GM19467 (cell line): ENCODE data around the gene DENND2C.
"Not testable (repeated sequence)": the region's sequence is repeated elsewhere in the genome, so short reads cannot be mapped to it uniquely, and the experiment has no call there.

Source experiments
- ATAC-seq: cut with Tn5 transposase; IDR thresholded peaks from one replicate; pipeline ENCODE4 v1.9.1; 2021; ENCODE audit warnings: mild to moderate bottlenecking, moderate library complexity; ENCODE audit not compliant: unreplicated experiment

DENND2C gene

DNA sequence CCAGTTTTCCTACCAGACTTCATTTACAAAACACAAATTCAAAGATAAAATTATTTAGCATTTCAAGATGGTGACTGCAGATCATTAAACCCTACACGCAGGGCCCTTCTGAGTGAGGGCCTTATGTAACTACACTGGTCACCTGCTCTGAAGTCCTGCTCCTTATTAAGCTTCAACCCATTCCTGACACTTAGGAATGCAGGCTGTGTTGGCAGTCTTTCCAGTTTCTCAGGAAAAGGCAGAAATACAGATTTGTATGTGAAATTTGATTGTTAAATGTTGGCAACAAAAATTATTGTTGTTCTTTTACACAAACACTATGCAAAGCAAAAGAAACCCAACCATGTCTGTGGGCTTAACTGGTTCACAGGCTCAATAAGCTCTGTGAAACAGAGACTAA lies 62.6 kb downstream of the DENND2C start:
- ATAC-seq: no peak

DNA sequence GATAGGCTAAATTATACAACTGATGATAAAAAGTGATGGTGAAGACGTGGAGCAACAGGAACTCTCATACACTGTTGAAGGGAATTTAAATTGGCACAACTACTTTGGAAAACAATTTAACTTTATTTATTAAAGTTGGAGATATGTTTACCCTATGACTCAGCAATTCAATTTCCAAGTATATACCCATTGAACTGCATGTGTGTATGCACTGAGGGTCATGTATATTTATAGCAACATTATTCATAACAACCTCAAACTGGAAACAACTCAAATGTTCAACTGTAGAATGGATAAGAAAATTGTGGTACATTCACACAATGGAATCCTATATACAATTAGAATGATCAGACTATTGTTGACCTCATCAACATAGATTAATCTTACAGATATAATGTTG lies 71.9 kb downstream of the DENND2C start:
- no peak for ATAC-seq

DNA sequence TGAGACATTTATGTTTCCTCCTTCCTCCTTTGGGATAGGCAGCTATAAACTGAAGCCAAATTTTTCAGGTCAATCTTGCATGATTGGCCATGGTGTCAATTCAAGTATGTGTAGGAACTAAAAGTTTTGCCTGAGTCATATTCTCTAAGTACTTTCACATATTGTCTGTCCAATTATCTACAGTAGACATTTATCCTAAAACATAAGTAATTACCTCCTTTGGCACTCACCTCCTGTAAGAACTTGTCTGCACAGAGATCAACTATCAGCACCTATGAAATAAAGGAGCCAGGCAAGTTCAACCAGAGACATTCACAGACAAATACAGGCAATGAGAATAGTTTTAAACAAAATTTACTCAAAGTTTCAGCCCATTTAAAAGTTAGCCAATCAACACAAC lies 74.2 kb downstream of the DENND2C start:
- ATAC-seq: no peak

DNA sequence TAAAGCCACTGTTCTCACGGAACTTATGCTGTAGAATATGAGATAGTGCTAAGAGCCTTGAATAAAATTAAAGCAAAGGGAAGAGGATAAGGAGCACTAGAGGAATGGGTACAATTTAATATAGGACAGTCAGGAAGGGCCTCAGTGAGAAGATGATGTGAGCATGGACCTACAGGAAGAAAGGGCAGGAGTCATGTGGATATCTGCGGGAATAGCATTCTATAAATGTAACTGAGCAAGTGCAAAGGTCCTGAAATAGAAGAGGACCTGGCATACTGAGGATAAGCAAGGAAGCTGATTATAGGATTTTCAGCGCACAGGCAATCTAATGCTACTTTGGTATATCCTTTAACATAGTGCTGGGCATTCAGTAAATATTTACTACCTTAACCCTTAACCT lies 75.8 kb downstream of the DENND2C start:
- ATAC-seq: no peak

DNA sequence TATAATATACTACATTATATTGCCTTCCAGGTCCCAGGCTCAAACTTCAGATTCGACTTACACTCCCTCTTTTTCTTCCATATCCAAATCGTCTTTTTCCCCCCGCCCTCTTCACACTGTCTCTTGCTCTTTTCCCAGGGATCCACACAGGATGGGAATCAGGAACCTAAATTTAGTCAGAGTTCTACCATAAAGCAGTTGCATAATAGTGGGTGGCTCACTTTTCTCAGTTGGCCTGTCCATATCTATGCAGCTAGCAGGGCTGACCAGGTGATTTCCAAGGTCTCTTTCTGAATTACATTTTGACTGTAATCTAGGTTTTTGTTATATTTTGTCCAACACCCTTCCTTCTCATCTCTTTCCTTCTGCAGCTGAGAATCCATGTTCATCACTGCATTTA lies 80.7 kb downstream of the DENND2C start:
- ATAC-seq: no peak

- ATAC-seq: no peak
These were observed 81.6 kb downstream of the DENND2C start for GRCh38 chr1:114588196-114588689.

DNA sequence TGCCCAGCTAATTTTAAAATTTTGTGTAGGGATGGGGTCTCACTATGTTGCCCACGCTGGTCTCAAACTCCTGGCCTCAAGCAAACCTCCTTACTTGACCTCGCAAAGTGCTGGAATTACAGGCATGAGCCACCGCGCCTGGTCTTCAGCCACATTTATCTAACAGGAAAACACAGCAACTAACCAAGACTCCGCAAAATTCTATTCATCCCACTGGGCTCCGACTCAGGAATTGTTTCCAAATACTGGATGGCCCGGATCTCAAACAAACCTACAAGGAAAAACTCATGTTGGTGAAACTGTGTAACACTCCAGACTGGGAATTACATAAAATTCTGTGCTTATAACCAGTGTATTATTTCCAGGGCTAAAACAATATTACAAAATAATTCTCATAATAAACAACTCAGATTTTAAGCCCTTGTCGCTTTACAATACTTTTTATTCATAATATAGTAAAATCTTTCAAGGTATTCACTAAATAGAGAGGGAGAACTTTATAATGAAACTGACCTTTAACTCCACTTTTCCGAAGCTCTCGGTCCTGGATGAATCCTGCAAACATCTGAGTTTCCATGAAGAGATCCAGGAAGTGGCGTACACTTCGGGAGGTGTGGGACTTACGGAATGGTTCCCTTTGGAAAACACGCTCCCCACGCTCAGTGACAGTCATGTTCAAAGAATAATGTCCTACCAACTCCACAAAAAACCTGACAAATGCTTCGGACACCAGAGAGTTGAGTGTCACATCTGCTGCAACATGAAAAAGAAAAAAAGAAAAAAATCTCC lies 82.5 kb downstream of the DENND2C start:
- ATAC-seq: no peak

DNA sequence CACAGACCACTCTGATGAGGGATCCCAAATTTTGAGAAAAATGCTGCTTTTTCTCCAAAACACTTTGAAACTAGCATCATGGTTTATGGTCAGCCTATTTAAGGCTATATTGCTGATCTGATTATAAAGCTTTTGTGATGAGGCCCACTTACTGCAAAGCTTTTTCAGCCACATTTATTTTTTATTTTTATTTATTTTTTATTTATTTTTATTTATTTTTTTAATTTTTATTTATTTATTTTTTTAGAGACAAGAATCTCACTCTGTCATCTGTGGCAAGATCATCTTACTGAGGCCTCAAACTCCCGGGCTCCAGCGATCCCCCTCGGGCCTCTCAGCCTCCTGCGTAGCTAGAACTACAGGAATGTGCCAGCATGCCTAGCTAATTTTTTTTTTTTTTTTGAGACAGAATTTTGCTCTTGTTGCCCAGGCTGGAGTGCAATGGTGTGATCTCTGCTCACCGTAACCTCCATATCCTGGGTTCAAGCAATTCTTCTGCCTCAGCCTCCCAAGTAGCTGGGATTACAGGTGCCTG lies 83.3 kb downstream of the DENND2C start:
- no peak for ATAC-seq

GRCh38 chr1:114585231-114585630 lies 84.6 kb downstream of the DENND2C start:
- ATAC-seq: no peak

GRCh38 chr1:114581335-114582287 lies 88.2 kb downstream of the DENND2C start, which contains the start of gene BCAS2:
BCAS2 (minus strand) TSS chr1:114581615; CDS start chr1:114581591, 24 bp downstream.
- ATAC-seq: peak; percentile 100

DNA sequence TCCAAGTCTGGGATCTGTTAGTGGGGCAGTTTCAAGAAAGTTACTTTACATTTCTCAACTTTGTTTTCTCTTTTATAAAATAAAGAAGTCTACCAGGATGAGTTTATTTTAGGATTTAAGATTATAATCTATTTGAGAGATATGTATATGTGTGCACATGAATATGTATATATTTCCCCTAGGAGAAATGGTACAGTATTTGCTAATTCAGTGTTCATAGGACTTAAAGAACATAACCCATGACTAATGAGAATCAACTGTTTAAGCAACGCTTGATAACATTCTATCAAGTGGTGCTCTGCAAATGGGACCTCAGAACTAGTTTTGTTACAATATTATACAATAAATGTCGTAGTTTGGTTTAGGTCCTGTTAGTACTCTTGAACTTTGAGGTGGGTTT lies 95.5 kb downstream of the DENND2C start:
- ATAC-seq: no peak

- ATAC-seq: no peak
These were observed 105.7 kb downstream of the DENND2C start for GRCh38 chr1:114564141-114564540.

DNA sequence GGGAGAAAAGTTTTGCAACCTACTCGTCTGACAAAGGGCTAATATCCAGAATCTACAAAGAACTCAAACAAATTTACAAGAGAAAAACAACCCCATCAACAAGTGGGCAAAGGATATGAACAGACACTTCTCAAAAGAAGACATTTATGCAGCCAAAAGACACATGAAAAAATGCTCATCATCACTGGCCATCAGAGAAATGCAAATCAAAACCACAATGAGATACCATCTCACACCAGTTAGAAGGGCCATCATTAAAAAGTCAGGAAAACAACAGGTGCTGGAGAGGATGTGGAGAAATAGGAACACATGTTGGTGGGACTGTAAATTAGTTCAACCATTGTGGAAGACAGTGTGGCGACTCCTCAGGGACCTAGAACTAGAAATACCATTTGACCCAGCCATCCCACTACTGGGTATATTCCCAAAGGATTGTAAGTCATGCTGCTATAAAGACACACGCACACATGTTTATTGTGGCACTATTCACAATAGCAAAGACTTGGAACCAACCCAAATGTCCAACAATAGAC lies 106.8 kb downstream of the DENND2C start:
- not testable (repeated sequence) for ATAC-seq

GRCh38 chr1:114561333-114561732 lies 108.5 kb downstream of the DENND2C start:
- no peak for ATAC-seq

DNA sequence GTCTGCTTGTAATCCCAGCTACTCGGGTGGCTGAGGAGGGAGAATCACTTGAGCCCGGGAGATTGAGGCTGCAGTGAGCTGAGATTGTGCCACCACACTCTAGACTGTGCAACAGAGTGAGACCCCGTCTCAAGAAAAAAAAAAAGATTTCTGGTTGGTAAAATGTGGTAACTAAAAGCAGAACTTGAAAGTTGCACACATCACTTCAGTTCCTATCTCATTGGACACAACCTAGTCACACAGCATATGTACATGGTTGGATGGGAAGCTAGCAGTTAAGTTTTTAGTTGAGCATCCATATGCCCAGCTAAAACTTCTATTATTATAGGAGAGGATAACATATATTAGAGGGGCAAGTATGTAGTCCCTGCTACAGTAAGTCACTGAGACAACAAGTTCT lies 110.5 kb downstream of the DENND2C start:
- ATAC-seq: no peak

- ATAC-seq: no peak
These were observed 111.3 kb downstream of the DENND2C start for GRCh38 chr1:114558544-114558943.

DNA sequence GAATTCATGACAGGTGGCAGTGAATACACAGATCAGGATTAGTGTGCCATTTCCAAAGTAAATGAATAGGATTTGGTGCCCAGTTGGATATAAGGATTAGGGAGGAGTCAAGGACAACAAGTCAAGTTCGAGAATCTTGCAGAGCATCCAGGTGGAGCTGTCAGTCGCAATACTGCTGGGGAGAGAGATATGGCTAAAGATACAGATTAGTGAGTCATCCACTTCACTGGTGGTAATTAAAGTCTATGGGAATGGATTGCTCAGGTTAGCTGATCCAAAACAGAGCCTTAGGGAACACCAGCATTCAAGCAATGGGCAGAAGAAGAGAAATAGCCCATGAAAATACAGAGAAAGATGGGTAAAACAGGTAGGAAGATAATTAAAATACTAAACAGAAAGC lies 115.3 kb downstream of the DENND2C start:
- ATAC-seq: no peak

- ATAC-seq: no peak
These were observed 117.7 kb downstream of the DENND2C start for GRCh38 chr1:114552106-114552639.

- ATAC-seq: no peak
These were observed 118.4 kb downstream of the DENND2C start for GRCh38 chr1:114551400-114551799.

- no peak for ATAC-seq
These were observed 119.5 kb downstream of the DENND2C start for GRCh38 chr1:114550336-114550735.

DNA sequence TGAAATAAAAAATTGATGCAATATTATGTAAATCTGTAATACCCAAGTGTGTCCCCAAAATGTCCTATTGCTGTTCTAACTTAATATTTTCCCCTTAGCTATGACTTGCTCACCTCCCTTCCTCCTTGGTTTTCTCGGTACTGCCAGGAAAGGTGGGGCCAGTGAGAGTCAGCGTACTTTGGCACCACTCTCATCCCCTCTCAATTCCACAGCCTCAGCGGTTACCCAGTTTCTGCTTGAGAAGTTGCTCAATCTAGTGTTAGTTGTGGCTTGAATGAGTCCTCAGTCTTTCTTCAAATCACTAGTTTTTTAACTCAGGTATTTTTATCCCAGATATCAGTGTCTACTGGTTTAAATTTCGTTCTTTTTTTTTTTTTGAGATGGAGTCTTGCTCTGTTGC lies 120.7 kb downstream of the DENND2C start:
- ATAC-seq: no peak
